A673 (cell line): ENCODE data around the gene TMOD3. TPM values are rescaled to one million over a fixed set of nuclear protein-coding genes. Genes with fewer than 3 reads are reported as not detected.

ENCODE experiments used
- BruUV-seq: library from RNA; stranded (reverse); fragments of 400-500 nt; replicated peaks from 2 replicates; lab custom pipeline; 2021; lab: Mats Ljungman, UMichigan
- CTCF ChIA-PET: fragments of 300-600 bp; sonication (Branson Sonifier 250); formaldehyde crosslinking; loops from one replicate; lab custom pipeline; 2022; ENCODE audit warnings: antibody characterized with exemption; lab: Charles Lee
- POLR2A ChIA-PET: fragments of 300-600 bp; sonication (Branson Sonifier 250); formaldehyde crosslinking; loops from one replicate; lab custom pipeline; 2022; ENCODE audit warnings: antibody characterized with exemption; ENCODE audit not compliant: low non-redundant PET; lab: Charles Lee
- DNase-seq: peaks from one replicate; pipeline ENCODE4 v3.0.0-alpha.2; 2015; ENCODE audit warnings: low spot score
- H3K27ac ChIP-seq: fragments of 200-600 bp; sonication (generic); 2 replicates; pipeline ENCODE4 v1.5.1; 2016; ENCODE audit warnings: mixed run types, low read depth, mild to moderate bottlenecking, mixed read lengths, antibody characterized with exemption, low read length; ENCODE audit not compliant: poor library complexity, severe bottlenecking
- H3K27me3 ChIP-seq: fragments of 200-600 bp; sonication (generic); replicated peaks from 2 replicates; pipeline ENCODE4 v1.6.1; 2017; ENCODE audit warnings: mixed run types, low read depth, mild to moderate bottlenecking, mixed read lengths, antibody characterized with exemption, low read length; ENCODE audit not compliant: insufficient read depth, poor library complexity
- H3K36me3 ChIP-seq: fragments of 200-600 bp; sonication (generic); 2 replicates; pipeline ENCODE4 v1.6.1; 2016; ENCODE audit warnings: mixed run types, mild to moderate bottlenecking, mixed read lengths, antibody characterized with exemption, low read length; ENCODE audit not compliant: insufficient read depth, poor library complexity, severe bottlenecking
- H3K4me1 ChIP-seq: fragments of 200-600 bp; sonication (generic); 2 replicates; pipeline ENCODE4 v1.6.1; 2017; ENCODE audit warnings: mixed run types, mild to moderate bottlenecking, mixed read lengths, antibody characterized with exemption, low read length; ENCODE audit not compliant: insufficient read depth, poor library complexity, severe bottlenecking
- H3K4me3 ChIP-seq: fragments of 200-600 bp; sonication (generic); 2 replicates; pipeline ENCODE4 v1.5.1; 2016; ENCODE audit warnings: low read depth, mixed run types, mild to moderate bottlenecking, mixed read lengths, low read length; ENCODE audit not compliant: poor library complexity, severe bottlenecking
- H3K9me3 ChIP-seq: fragments of 200-600 bp; sonication (generic); 2 replicates; pipeline ENCODE4 v1.6.1; 2016; ENCODE audit warnings: mixed run types, low read depth, mild to moderate bottlenecking, mixed read lengths, antibody characterized with exemption, low read length; ENCODE audit not compliant: poor library complexity, severe bottlenecking
- CTCF ChIP-seq: fragments of 300-800, 200-600 bp; sonication (generic); conservative IDR thresholded peaks from 2 replicates; pipeline ENCODE4 v1.5.1; 2017; ENCODE audit warnings: low read depth, mild to moderate bottlenecking, antibody characterized with exemption, low read length, moderate library complexity, mixed read lengths
- EZH2 ChIP-seq: fragments of 200-600 bp; sonication (generic); IDR thresholded peaks from 2 replicates; pipeline ENCODE4 v1.6.1; 2017; ENCODE audit warnings: borderline replicate concordance, low read depth, mild to moderate bottlenecking, mixed read lengths, antibody characterized with exemption, low read length; ENCODE audit not compliant: poor library complexity, severe bottlenecking
- intact Hi-C: fragments of 100-400 bp; cut with micrococcal nuclease; formaldehyde crosslinking; loops from one replicate; pipeline ENCODE4 v1.10.0; 2022; ENCODE audit not compliant: unreplicated experiment
- total RNA-seq: library from RNA; stranded (reverse); gene quantifications from 2 replicates; pipeline ENCODE4 v1.2.3, GENCODE V29; 2021

Gene TMOD3
- total RNA-seq, 1 experiment from 2014 or later, result 66.6 TPM

- ChIA-PET CTCF (interaction anchor here (1.0 kb wide), 1 partner anchor 63 kb away, joined by 4 read pairs; no protein-coding TSS in a partner anchor), POLR2A (no interaction called here)
- intact Hi-C loops, result no loop called here
- no peak for DNase-seq
- H3K4me1 ChIP-seq, result peaks cover 4% of the 10 kb centered on the region
- H3K27me3 ChIP-seq, result no peaks in the 10 kb centered on the region
- no peak overlapping the region for H3K4me3 ChIP-seq
- H3K36me3 ChIP-seq, result no peaks in the 10 kb centered on the region
- TF ChIP-seq CTCF (no peak), EZH2 (no peak)
- peaks cover 5% of the 10 kb centered on the region for H3K9me3 ChIP-seq
- no peak overlapping the region for H3K27ac ChIP-seq
- no TSS peak for BruUV-seq
These were observed 3.8 kb upstream of the TMOD3 start for GRCh38 chr15:51825698-51826097.

- TF ChIP-seq CTCF (no peak), EZH2 (no peak)
- H3K36me3 ChIP-seq, result no peaks in the 10 kb centered on the region
- POLR2A ChIA-PET, result interaction anchor here (0.6 kb wide), 1 partner anchor 60 kb away, joined by 4 read pairs; no protein-coding TSS in a partner anchor
- H3K27ac ChIP-seq, result no peak overlapping the region
- BruUV-seq, result no TSS peak
- no peaks in the 10 kb centered on the region for H3K27me3 ChIP-seq
- CTCF ChIA-PET, result interaction anchor here (0.7 kb wide), 1 partner anchor 311 kb away, joined by 4 read pairs; no protein-coding TSS in a partner anchor
- intact Hi-C loops, result no loop called here
- peaks cover 24% of the 10 kb centered on the region for H3K4me1 ChIP-seq
- no peak for DNase-seq
- H3K9me3 ChIP-seq, result no peaks in the 10 kb centered on the region
- peak overlapping the region; percentile 80 for H3K4me3 ChIP-seq
These were observed 655 bp upstream of the TMOD3 start for GRCh38 chr15:51828621-51829375.

GRCh38 chr15:51830276-51830806 is 888 bp downstream of the TMOD3 start:
- Histone ChIP-seq H3K9me3 (no peaks in the 10 kb centered on the region), H3K4me1 (peaks cover 28% of the 10 kb centered on the region), H3K4me3 (peak overlapping the region; percentile 80), H3K27me3 (no peaks in the 10 kb centered on the region), H3K27ac (peak overlapping the region; percentile 84), H3K36me3 (no peaks in the 10 kb centered on the region)
- BruUV-seq, result no TSS peak
- intact Hi-C loops, result no loop called here
- peak; percentile 87 for DNase-seq
- CTCF ChIA-PET, result no interaction called here
- no peak for TF ChIP-seq EZH2
- TF ChIP-seq CTCF, result no peak
- POLR2A ChIA-PET, result interaction anchor here (0.9 kb wide), 1 partner anchor 106 kb away, joined by 3 read pairs; no protein-coding TSS in a partner anchor
